Activated CD4-positive, alpha-beta T cell treated with anti-CD3 and anti-CD28 coated beads for 24 hours (primary cell): Measurements from ENCODE around the gene GTPBP8.
"Not testable (repeated sequence)": the region's sequence is repeated elsewhere in the genome, so short reads cannot be mapped to it uniquely, and the experiment has no call there.

ENCODE experiments used
- DNase-seq, 2 donors: peaks; one replicate each; pipeline ENCODE4 v3.0.0-alpha.2; 2020; ENCODE audit warnings: low read depth in 2 of 2

Gene GTPBP8

GRCh38 chr3:113000691-113001090 is 9.9 kb downstream of the GTPBP8 start:
- DNase-seq: no peak

DNA sequence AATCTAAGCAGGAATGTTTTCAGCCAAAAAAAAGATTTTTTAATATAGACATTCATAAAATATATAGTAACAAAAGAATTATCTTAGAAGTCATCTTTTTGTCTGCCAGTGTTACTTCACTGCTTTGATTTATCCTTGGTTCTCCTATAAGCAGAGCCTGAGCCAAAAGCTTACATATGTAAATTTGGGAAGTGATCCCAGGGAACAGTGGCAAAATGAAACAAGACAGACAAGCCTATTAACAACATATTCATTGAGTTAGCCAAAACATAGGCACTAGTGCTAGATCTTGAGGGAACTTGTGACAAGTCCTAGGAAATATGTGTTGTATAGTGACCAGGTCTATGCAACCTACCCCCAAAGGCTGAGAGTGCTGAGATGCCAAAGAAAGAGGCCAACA is 11.3 kb downstream of the GTPBP8 start:
- DNase-seq: no peak

GRCh38 chr3:113002679-113003078 is 11.9 kb downstream of the GTPBP8 start:
- DNase-seq: no peak

- no peak for DNase-seq
Observed at GRCh38 chr3:113005611-113006010, 14.8 kb downstream of the GTPBP8 start.

DNA sequence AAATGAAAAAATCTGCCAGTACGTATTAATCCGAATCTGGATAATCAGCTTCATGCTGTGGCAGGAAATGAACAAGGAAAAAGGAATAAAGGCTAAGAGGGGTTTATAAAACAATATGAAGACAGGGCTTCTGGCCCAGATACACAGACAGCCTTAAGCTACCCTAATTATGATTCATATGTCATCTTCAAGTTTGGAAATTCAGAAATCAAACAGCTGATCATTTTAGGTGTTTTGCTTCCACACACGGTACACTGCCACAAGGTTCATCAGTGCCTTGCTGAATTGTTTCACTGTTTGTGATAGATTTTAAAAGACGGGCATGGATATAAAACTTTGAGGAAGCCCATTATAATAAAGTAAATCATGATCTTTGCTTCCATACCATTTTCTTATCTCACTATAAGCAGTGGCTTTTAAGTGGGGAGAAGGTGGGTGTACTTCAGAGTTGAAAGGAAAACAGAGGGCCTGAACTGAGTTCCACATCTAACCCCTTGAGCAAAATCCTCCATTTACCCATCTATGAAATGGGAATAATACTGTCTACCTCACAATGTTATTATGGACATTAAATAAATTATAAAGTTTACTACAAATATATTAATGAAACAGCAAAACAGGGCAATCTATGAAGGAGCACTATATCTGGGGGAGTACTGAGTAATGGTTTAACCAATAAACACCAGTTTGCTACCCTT is 15.7 kb downstream of the GTPBP8 start:
- DNase-seq: no peak

DNA sequence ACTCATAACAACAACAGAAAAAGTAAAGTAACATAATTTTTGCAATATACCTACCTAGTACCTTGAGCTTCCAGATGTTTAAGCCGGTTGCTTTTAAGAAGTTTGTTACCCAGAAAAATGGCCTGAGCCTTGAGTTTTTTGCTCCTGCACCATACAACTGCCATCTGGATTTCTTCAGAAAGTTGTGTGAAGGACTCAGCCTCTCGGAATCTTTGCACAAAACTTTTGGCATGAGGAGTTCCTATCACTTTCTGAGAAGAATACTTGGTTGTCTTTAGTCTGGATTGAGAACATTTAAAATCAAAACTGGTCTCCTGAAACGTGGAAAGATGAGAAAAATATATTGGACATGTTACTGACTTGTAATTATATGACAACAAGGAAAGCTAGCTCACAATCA is 17.3 kb downstream of the GTPBP8 start:
- DNase-seq: no peak

DNA sequence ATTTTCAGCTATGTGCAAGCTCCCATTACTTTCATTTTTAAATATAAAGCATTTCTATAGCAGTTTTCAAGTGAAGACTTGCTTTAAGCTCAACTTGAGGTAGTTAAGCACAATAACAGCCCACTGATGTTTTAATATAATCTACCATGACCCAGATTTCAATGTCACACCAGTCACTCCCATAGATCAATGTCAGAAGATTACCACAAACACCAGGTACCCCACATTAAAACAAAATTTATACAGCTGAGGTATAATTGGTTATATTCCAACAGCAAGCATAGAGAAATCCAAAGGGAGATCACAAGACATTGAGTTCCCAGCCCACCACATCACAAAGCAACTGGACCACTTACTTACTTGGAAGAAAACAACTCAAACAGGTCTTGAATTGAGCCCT is 22.8 kb downstream of the GTPBP8 start:
- DNase-seq: no peak

DNA sequence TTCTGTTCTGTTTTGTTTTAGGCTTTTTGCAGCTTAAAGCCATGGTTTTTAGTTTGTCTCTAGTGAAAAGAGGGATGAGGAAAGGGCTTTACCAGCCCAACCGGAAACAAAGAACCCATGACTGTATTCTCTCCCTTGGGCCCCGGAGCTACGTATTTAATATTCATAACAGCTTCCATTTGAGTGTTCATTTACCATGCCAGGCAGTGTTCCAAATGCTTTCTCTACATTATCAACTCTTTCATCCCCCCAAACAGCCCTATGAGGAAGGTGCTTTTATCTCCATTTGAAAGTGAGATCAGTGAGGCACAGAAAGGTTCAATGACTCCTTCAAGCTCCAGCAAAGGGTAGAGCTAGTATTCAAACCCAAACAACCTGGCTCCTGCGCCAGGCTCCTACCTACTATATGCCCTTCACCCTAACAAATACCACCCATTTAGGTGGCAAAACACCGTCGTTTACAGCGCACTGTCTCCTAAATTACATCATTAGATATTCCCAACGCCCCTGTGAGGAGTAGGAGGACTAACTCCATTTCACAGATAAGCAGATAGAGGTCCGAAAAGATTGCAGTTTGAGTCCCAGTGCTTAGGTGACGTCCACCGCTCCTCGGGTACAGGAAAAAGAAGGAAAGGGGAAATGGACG is 27.9 kb downstream of the GTPBP8 start:
- no peak for DNase-seq

DNA sequence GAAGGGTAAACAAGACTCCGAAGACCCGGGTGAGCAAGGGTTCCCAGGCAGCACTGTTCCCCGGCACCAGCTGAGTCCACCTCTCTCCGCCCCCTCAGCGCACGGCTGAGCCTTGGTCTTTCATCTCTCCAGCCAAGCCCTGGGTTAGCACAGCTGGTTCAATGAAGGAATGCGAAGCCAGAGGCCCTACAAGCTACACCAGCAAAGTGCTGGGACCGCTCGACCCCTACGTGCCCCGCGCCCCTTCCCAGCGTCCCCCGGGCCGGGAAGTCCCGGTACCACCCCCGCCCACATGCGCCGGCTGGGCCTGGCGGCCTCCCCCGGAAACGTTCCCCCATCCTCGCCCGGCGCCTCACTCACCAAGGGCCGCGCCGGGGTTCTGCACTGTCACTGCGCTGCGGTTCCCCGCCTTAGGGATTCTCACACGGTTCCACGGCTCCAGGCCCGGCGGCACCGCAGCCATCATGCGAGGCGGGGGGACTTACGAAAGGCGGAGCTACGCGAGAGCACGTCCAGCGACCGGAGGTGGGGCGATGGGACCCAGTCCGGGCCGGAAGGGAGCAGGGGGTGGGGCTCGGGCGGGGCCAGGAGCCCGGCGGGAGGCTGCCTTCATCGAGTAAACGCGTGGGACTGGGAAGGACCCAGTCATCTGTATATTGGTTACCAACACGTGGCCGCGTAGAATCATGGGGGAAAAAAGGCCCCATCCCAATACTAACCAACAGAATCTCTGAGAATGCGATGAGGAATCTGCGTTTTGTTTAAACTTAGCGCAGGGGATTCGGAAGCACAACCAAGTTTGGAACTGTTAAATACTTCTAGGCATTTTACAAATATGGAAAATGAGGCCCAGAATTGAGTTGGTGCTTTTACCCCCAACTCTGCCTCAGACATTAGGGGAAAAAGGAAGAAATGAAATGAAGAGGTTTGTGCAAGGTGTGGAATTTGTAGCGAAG is 28.7 kb downstream of the GTPBP8 start:
- peak; percentile 83 to 85 for DNase-seq

- no peak for DNase-seq
Observed at GRCh38 chr3:113021471-113021870, 30.7 kb downstream of the GTPBP8 start.

- no peak for DNase-seq
Observed at GRCh38 chr3:113034011-113034410, 43.2 kb downstream of the GTPBP8 start.

GRCh38 chr3:113035387-113035982 is 44.7 kb downstream of the GTPBP8 start:
- DNase-seq: peak in 1 of 2 donors; percentile 34

GRCh38 chr3:113038328-113038727 is 47.5 kb downstream of the GTPBP8 start:
- DNase-seq: no peak

- DNase-seq: no peak
Observed at GRCh38 chr3:113039546-113039945, 48.8 kb downstream of the GTPBP8 start.

DNA sequence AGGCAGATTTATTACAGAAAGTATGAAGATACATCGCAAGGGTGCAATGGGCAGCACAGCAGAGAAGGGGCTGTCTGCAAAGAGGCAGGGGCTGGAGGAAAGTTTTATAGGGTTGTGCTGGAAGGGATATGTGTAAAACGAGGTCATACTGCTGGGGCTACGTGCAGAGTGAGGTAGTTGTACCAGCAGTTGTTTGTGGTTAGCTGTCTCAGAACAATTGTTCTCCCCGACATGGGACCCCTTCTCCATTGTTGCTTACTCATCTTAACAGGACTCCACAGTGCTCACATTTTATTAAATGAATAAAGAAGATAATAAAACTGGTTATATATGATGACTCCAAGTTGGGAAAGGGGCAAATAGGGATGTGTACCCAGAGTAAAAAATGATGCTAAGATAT is 49.4 kb downstream of the GTPBP8 start:
- DNase-seq: no peak

- DNase-seq: no peak
Observed at GRCh38 chr3:113043686-113044085, 52.9 kb downstream of the GTPBP8 start.

GRCh38 chr3:113046186-113046965 is 55.6 kb downstream of the GTPBP8 start:
- not testable (repeated sequence) for DNase-seq

DNA sequence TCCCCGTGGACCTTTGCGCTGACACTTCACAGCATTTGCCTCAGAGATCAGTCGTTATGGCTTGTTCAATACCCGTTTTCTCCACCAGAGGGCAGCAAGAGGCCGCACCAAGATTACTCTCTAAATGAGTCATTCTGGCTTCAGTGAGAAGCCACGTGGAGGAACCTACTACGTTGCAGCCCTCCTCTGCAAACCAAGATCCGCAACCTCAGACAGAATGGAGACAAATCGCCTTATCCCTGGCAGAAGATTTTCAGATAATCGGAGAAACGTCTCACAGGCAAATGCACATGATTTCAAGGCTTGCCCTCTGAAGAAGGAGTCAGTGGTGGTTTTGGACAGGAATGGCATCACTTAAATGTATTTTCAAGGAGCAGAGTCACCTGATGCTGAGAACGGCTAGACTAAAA is 60.5 kb downstream of the GTPBP8 start:
- DNase-seq: peak; percentile 81 to 90
